ENCODE data around the gene GPI. TPM values are rescaled to one million over a fixed set of nuclear protein-coding genes. Genes with fewer than 3 reads are reported as not detected.

Gene GPI
- total and polyA plus RNA-seq, 9 of the 15 experiments (the other 6 are each of a cell fraction or from before 2014, with no cell fraction given), result 88.3 to 358 (median 122) TPM

GRCh38 chr19:34404109-34404909 lies 39.3 kb downstream of the GPI start, which contains the start of gene PDCD2L (continued):
- TF ChIP-seq MGA (IDR thresholded peaks at IDR 0.05) (peak; percentile 98), TCF15 (CRISPR knock-in tag; IDR thresholded peaks at IDR 0.05) (peak; percentile 45; the same call in 1 of the 2 replicates), ADNP (tag; IDR thresholded peaks at IDR 0.05) (0 out of 2 replicates have a peak, but pooled peaks have one; percentile 67), STAT5A (IDR thresholded peaks at IDR 0.05; ENCODE audit: borderline replicate concordance, low read length) (no peak), THAP7 (CRISPR knock-in tag; IDR thresholded peaks at IDR 0.05) (no peak), ZNF592 (IDR thresholded peaks at IDR 0.05) (0 out of 2 replicates have a peak, but pooled peaks have one; percentile 42), GMEB1 (CRISPR knock-in tag; IDR thresholded peaks at IDR 0.05) (peak; percentile 34; the same call in 1 of the 2 replicates)

Data from K562 (cell line).